HepG2 (cell line): ENCODE measurements around the gene OPRD1.

Experiments
- EP300 ChIP-seq, 3 experiments: sonication (generic) in 1 of 3; formaldehyde crosslinking in 1 of 3; IDR thresholded peaks; 2 replicates each; pipeline versions ENCODE4 v1.5.1 to v1.6.1; 2011 to 2020; ENCODE audit warnings: low read depth in 2 of 3, low read length in 2 of 3, borderline replicate concordance in 1 of 3, improper control_type of control experiment in 1 of 3, mild to moderate bottlenecking in 1 of 3, missing genetic modification reagents in 1 of 3, moderate library complexity in 1 of 3
- EZH2 ChIP-seq: conservative IDR thresholded peaks from 2 replicates; pipeline ENCODE4 v1.6.1; 2012; ENCODE audit warnings: mild to moderate bottlenecking, low read depth, low read length, moderate library complexity
- MYC ChIP-seq: sonication (generic); formaldehyde crosslinking; IDR thresholded peaks from 2 replicates; pipeline ENCODE4 v1.9.0; 2021; ENCODE audit warnings: missing genetic modification reagents, borderline replicate concordance
- ZKSCAN8 ChIP-seq: IDR thresholded peaks from 2 replicates; pipeline ENCODE4 v1.6.1; 2016; ENCODE audit warnings: borderline replicate concordance, missing genetic modification reagents, missing compliant biosample characterization
- ZNF274 ChIP-seq: sonication (generic); formaldehyde crosslinking; IDR thresholded peaks from 2 replicates; pipeline ENCODE4 v1.5.1; 2020; ENCODE audit warnings: mild to moderate bottlenecking, missing genetic modification reagents
- ZNF558 ChIP-seq: sonication (generic); formaldehyde crosslinking; IDR thresholded peaks from 2 replicates; pipeline ENCODE4 v1.9.0; 2022; ENCODE audit warnings: mild to moderate bottlenecking, missing genetic modification reagents, borderline replicate concordance
- ZNF670 ChIP-seq: sonication (generic); formaldehyde crosslinking; IDR thresholded peaks from 2 replicates; pipeline ENCODE4 v1.8.0; 2022; ENCODE audit warnings: mild to moderate bottlenecking, missing genetic modification reagents, borderline replicate concordance
- ZNF768 ChIP-seq: sonication (generic); formaldehyde crosslinking; IDR thresholded peaks from 2 replicates; pipeline ENCODE4 v1.4.0; 2020; ENCODE audit warnings: missing genetic modification reagents
- TF ChIP-seq, protein P1 (sequence below): sonication (generic); formaldehyde crosslinking; IDR thresholded peaks from 2 replicates; pipeline ENCODE4 v1.9.0; 2022; ENCODE audit warnings: missing genetic modification reagents, mild to moderate bottlenecking, borderline replicate concordance
- TF ChIP-seq, protein P2 (sequence below): conservative IDR thresholded peaks from 2 replicates; pipeline ENCODE4 v1.6.1; 2018; ENCODE audit warnings: missing genetic modification reagents
- TF ChIP-seq, protein P3 (sequence below): fragments of 450-650 bp; IDR thresholded peaks from 2 replicates; pipeline ENCODE4 v1.6.1; 2017; ENCODE audit warnings: mild to moderate bottlenecking
- TF ChIP-seq, protein P4 (sequence below): IDR thresholded peaks from 2 replicates; pipeline ENCODE4 v1.6.1; 2016; ENCODE audit warnings: mild to moderate bottlenecking, missing biosample characterization, missing genetic modification reagents

DNA sequence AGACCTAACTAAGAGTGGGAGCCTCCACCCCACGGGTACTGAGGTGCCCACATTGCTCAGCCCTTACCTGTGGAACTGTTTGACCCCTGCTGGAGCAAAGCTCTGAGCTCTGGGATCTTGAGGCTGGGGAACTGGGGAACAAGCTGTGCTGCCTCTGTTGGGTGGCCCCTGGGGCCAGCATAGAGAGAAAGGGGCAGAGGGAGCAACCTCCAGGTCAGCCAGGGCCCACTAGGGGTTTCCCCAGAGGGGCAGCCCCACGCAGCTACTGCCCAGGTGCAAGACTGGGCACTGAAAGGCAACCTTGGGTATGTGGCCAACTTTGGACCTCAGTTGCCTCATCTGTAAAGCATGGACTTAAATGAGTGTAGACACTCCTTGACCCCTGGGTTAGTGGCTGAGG is 78.9 kb downstream of the OPRD1 start:
- TF ChIP-seq, protein P1, sequence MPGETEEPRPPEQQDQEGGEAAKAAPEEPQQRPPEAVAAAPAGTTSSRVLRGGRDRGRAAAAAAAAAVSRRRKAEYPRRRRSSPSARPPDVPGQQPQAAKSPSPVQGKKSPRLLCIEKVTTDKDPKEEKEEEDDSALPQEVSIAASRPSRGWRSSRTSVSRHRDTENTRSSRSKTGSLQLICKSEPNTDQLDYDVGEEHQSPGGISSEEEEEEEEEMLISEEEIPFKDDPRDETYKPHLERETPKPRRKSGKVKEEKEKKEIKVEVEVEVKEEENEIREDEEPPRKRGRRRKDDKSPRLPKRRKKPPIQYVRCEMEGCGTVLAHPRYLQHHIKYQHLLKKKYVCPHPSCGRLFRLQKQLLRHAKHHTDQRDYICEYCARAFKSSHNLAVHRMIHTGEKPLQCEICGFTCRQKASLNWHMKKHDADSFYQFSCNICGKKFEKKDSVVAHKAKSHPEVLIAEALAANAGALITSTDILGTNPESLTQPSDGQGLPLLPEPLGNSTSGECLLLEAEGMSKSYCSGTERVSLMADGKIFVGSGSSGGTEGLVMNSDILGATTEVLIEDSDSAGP (CRISPR knock-in tag): no peak
- TF ChIP-seq, protein P2, sequence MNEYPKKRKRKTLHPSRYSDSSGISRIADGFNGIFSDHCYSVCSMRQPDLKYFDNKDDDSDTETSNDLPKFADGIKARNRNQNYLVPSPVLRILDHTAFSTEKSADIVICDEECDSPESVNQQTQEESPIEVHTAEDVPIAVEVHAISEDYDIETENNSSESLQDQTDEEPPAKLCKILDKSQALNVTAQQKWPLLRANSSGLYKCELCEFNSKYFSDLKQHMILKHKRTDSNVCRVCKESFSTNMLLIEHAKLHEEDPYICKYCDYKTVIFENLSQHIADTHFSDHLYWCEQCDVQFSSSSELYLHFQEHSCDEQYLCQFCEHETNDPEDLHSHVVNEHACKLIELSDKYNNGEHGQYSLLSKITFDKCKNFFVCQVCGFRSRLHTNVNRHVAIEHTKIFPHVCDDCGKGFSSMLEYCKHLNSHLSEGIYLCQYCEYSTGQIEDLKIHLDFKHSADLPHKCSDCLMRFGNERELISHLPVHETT: no peak
- TF ChIP-seq EP300 (IDR thresholded peaks at IDR 0.05; ENCODE audit: low read depth in 2 of 2, low read length in 2 of 2) (no peak), EP300 (CRISPR knock-in tag; IDR thresholded peaks at IDR 0.05; ENCODE audit: borderline replicate concordance) (no peak), ZNF670 (CRISPR knock-in tag) (no peak), ZNF768 (CRISPR knock-in tag) (no peak), ZNF558 (CRISPR knock-in tag) (no peak), ZNF274 (no peak), ZKSCAN8 (CRISPR knock-in tag) (no peak), EZH2 (no peak), MYC (CRISPR knock-in tag) (no peak)
- TF ChIP-seq, protein P3, sequence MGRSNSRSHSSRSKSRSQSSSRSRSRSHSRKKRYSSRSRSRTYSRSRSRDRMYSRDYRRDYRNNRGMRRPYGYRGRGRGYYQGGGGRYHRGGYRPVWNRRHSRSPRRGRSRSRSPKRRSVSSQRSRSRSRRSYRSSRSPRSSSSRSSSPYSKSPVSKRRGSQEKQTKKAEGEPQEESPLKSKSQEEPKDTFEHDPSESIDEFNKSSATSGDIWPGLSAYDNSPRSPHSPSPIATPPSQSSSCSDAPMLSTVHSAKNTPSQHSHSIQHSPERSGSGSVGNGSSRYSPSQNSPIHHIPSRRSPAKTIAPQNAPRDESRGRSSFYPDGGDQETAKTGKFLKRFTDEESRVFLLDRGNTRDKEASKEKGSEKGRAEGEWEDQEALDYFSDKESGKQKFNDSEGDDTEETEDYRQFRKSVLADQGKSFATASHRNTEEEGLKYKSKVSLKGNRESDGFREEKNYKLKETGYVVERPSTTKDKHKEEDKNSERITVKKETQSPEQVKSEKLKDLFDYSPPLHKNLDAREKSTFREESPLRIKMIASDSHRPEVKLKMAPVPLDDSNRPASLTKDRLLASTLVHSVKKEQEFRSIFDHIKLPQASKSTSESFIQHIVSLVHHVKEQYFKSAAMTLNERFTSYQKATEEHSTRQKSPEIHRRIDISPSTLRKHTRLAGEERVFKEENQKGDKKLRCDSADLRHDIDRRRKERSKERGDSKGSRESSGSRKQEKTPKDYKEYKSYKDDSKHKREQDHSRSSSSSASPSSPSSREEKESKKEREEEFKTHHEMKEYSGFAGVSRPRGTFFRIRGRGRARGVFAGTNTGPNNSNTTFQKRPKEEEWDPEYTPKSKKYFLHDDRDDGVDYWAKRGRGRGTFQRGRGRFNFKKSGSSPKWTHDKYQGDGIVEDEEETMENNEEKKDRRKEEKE: no peak
- TF ChIP-seq, protein P4, sequence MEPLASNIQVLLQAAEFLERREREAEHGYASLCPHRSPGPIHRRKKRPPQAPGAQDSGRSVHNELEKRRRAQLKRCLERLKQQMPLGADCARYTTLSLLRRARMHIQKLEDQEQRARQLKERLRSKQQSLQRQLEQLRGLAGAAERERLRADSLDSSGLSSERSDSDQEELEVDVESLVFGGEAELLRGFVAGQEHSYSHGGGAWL (CRISPR knock-in tag): no peak
